CD4-positive, alpha-beta T cell treated with Interleukin-12 subunit alpha and Interleukin-12 subunit beta, for 1 hour (primary cell): ENCODE measurements around the gene COP1.

Experiments
- DNase-seq: peaks from one replicate; pipeline ENCODE4 v3.0.0-alpha.2; 2020

Gene COP1

GRCh38 chr1:176198413-176198812 is 8.7 kb downstream of the COP1 start:
- DNase-seq, result no peak

- no peak for DNase-seq
Observed at GRCh38 chr1:176196728-176197127, 10.4 kb downstream of the COP1 start.

GRCh38 chr1:176195547-176195946 is 11.5 kb downstream of the COP1 start:
- DNase-seq, result no peak

GRCh38 chr1:176193663-176194062 is 13.4 kb downstream of the COP1 start:
- DNase-seq, result no peak

DNA sequence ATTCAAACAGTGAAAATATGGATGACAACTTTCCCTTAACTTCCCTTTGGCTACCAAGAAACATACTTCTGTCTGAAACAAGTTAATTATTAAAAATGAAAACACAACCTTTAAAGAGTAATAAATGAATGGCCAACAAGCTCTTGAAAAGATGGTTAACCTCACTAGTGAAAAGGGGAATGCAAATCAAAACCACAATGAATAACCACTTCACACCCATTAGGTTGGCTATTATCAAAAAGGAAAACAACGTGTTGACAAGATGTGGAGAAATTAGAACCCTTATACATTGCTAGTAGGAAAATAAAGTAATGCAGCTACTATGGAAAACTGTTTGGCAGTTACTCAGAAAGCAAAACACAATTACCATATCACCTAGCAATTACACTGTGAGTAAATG is 14.1 kb downstream of the COP1 start:
- DNase-seq, result no peak

DNA sequence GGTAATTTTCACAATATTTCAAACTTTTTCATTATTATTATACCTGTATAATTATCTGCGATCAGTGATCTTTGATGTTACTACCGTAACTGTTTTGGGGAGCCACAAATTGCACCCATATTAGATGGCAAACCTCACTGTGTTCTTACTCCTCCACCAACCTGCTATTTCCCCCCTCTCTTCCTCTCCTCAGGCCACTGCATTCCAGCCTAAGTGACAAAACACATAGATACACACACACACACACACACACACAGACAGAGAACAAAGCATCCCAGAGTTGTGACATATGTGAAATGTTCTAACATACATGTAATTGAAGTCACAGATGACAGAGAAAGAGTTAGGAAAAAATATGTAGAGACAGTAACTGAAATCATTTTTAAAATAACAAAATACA is 18.5 kb downstream of the COP1 start:
- DNase-seq, result no peak

DNA sequence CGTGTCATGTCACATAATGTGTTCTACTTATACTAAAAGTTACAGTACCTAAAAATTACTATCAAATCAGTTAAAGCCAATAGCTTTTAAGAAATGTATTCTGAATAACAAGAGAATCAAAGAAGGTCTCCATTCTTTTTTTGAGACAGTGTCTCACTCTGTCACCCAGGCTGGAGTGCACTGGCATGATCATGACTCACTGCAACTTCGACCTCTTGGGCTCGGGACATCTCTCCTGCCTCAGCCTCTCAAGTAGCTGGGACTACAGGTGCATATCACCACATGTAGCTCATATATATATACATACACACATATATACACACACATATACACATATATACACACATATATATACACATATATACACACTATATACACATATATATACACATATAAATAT is 20.1 kb downstream of the COP1 start:
- no peak for DNase-seq

DNA sequence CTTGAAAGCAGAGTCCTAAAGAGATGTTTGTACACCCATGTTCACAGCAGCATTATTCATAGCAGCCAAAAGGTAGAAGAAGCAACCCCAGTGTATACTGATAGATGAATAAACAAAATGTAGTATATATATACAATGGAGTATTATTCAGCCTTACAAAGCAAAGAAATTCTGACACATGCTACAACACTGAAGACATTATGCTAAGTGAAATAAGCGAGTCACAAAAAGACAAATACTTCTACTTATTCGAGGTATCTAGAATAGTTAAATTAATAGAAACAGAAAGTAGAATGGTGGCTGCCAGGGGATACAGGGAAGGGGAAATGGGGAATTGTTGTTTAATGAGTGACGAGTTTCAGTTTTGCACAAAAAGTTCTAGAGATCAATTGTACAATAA is 23.5 kb downstream of the COP1 start:
- no peak for DNase-seq

- DNase-seq, result no peak
Observed at GRCh38 chr1:176178316-176178715, 28.8 kb downstream of the COP1 start.

- DNase-seq, result no peak
Observed at GRCh38 chr1:176177764-176178163, 29.3 kb downstream of the COP1 start.

GRCh38 chr1:176174108-176174507 is 33.0 kb downstream of the COP1 start:
- DNase-seq, result no peak

DNA sequence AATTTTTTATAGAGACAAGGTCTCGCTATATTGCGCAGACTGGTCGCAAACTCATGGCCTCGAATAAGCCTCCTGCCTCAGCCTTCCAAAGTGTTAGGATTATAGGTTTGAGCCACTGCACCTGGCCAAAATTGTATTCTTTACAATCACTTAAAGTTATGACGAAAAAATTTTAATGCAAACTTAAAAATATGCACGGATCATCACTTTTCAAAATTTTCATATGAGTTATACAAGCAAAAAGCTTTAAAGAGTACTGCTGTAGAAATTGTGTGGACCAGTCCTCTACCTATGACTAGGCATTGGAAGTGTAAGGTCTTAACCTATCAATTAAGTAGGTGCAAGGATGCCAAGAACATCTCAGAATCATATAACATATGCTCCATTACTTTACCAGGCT is 34.9 kb downstream of the COP1 start:
- DNase-seq, result no peak

DNA sequence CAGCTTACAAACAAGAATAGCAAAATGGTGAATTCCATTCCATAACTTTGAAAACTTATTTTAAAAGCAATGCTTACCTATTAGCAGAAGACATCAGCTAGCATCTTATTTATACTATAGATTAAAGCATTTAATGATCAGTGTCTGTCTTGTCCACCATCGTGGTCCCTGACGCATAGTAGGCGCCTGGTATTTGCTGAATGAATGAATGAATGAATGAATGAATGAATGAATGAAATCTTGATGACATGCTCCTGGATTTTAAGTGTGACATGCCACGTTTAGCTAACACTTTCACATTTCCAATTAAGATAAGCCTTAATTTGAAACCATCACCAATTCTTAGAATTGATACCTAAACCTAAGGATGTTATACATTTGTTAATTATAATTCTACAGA is 39.9 kb downstream of the COP1 start:
- DNase-seq, result no peak

DNA sequence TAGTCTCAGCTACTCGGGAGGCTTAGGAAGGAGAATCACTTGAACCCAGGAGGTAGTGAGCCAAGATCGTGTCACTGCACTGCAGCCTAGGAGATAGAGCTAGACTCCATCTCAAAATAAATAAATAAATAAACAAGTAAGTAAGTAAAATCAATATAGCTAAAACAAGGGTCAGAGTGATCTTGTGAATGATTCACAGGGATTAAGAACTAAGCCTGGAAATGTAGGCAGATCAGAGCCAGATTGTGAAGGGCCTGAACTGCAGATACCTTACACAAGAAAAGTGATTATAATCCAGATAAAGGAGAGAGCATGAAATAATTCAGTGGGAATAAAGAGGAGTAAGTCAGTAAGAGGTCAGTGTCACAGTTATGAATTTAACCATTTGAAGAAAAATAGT is 41.5 kb downstream of the COP1 start:
- no peak for DNase-seq

GRCh38 chr1:176164014-176164678 is 42.9 kb downstream of the COP1 start:
- no peak for DNase-seq

DNA sequence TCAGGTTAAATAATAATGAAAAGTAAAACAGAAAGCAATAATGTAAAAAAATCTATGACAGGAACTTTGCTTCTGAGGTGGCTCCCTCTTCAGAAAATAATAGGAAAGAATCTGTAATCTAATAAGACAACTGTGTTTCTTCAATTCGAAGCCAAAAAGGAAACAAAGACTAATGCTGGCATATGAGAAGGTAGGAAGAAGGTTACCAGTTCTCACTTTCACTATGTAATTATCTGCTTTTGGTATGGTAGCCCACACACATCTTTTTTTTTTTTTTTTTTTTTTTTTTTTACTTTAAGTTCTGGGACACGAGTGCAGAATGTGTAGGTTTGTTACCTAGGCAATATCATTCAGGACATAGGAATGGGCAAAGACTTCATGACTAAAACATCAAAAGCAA is 47.1 kb downstream of the COP1 start:
- peak; percentile 1 for DNase-seq

DNA sequence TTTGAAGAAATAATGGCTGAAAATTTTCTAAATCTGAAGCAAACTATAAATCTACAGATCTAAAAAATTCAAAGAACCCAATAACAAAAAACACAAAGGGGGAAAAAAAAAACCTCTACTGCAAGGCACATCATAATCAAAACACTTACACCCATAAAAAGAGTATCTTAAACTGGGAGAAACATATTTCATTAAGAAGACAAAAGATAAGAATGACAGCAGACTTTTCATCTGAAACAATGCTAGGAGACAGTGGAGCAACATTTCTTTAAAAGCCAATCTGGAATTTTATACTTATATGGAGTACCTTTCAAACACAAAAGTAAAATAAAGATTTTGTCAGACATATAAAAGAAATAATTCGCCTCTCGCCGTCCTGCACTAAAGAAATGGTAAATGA is 49.1 kb downstream of the COP1 start:
- DNase-seq, result no peak

DNA sequence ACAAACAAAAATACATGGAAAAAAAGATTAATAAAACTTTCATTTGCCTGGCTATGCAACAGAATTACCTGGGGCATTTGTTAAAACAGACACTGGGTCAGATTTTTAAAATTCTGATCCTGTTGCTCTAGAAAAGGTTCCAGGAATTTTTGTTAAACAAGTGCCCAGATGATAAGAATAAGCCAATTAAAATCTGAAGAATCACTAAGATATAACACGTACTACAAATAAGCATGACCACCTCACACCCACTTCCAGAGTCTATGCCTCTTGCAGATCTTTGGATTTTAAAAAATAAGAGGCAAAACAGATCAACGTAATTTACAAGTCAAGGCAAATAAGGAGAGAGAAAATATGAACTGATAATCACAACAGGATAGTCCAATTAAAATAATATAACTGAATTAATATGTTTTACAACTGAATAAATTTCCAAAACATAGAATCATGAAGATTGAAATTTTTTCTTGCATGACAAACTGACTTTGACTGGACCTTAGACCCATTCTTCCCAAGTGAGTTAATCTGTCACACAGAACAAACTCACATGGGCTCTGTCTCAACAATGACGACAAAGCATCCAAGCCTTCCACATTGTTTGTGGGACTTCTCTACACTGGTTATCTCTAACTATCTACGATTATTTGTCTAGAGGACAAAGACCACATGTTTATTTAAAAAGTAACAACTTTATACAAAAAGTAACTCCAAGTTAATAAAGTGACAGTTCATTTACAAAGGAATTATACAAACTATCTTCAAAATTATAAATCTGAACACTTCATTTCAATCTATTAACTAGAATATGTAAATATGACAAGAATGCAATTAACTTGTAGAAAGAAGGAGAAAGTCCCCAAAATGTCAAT is 56.9 kb downstream of the COP1 start:
- no peak for DNase-seq

GRCh38 chr1:176144526-176144925 is 62.6 kb downstream of the COP1 start:
- DNase-seq, result no peak

- DNase-seq, result no peak
Observed at GRCh38 chr1:176142973-176143372, 64.1 kb downstream of the COP1 start.

DNA sequence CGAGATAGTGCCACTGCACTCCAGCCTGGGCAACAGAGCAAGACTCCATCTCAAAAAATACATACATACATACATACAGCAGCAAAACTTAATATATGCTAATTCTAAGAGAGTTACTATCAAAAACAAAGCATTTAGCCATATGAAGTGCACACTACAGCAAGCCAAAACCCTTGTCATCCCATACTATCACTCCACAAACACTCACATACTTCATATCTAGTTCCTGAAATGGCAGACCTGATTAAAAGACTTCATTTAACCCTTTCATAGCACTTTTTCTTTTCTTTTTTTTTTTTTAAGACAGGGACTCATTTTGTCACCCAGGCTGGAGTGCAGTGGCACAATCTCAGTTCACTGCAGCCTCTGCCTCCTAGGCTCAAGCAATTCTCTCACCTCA is 65.6 kb downstream of the COP1 start:
- no peak for DNase-seq

DNA sequence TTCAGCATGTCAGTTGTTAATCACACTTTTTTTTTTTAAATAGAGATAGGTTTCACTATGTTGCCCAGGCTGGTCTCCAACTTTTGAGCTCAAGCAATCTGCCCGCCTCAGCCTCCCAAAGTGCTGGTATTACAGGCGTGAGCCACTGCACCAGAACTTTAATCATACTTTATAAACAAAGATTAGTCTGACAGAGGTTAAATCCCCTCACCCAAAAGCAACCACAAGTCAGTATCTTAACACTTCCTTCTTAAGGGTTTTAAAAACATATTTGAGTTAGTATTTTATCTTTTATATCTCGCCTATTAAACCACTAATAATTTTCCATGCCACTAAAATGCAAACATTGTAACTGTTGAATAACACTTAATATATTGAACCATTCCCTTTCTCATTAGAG is 70.2 kb downstream of the COP1 start:
- no peak for DNase-seq

- no peak for DNase-seq
Observed at GRCh38 chr1:176134666-176135065, 72.4 kb downstream of the COP1 start.

DNA sequence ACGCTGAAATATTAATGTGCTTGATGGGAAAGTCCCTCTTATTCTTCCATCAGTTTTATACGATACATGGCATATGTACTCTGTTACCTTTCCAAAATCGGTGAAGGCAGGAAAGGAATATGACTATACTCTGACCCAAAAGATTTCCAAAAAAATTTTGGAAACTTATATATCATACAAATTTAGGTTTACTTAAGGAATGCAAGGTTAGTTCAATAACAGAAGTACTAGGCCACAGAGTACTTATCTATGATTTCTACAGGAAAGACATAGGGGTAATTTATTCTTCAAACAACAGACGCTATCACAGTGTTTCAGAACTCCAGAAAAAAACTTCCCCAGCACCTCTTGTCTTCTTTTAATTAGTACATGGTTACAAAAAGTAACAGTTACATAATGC is 84.8 kb downstream of the COP1 start:
- no peak for DNase-seq

DNA sequence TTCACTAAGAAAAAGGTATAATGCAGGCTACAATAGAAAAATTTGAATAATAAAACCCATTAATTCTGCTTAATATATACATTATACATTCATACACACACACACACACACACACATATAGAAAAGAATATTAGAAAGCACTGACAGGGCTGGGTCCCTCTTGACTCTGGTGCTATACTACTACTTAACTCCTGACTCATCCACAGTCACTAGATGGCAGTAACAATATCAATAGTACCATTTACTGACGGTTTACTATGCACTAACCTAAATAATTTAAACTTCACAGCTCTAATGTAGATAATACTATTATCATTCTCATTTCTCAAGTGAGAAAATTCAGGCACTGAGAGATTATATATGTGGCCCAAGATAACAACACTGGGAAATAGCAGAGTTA is 87.5 kb downstream of the COP1 start:
- DNase-seq, result peak; percentile 6
